SH-SY5Y (cell line): ENCODE measurements around the gene JMJD4.

Source experiments
- GATA2 ChIP-seq: IDR thresholded peaks from 2 replicates; pipeline ENCODE4 v1.6.1; 2011; ENCODE audit warnings: mild to moderate bottlenecking, low read depth, low read length
- GATA3 ChIP-seq: IDR thresholded peaks from 2 replicates; pipeline ENCODE4 v1.6.1; 2011; ENCODE audit warnings: low read depth, mild to moderate bottlenecking, low read length, moderate library complexity

DNA sequence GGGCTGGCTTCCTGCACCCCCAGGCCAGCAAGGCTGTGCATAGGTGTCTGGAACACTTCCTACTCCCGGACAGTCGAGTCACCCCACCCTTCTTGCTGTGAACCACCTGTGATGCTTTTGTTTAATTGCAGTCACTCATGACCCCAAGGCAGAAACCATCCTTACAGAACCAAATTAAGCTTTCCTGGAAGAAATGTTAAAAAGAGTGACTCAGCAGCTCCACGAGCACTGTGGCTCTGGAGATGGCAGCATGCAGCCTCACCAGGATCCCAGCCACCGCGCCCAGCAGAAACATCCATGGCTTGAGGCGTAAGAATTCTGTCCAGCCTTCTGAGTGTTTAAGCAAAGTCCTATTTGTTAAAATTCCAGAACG lies 28.9 kb upstream of the JMJD4 start:
- TF ChIP-seq GATA2 (no peak), GATA3 (no peak)
